Lower lobe of right lung (tissue), 2 donors: Measurements from ENCODE around the gene OR52N4. TPM values are rescaled to one million over a fixed set of nuclear protein-coding genes. Genes with fewer than 3 reads are reported as not detected.

Experiments used
- ATAC-seq, 2 donors: fragments of 200-7000 bp; cut with Tn5 transposase; one replicate each; pipeline ENCODE4 v1.9.1; 2020 to 2022; ENCODE audit warnings: mild to moderate bottlenecking in 2 of 2, moderate library complexity in 2 of 2
- DNase-seq: peaks from one replicate; pipeline ENCODE4 v3.0.0-alpha.2; 2020
- H3K27ac ChIP-seq: fragments of 200-600 bp; one replicate; pipeline ENCODE4 v1.8.0; 2022
- H3K27me3 ChIP-seq: fragments of 200-600 bp; one replicate; pipeline ENCODE4 v1.8.0; 2022; ENCODE audit warnings: low read depth
- H3K36me3 ChIP-seq: fragments of 200-600 bp; one replicate; pipeline ENCODE4 v1.8.0; 2022; ENCODE audit warnings: mild to moderate bottlenecking
- H3K4me1 ChIP-seq: fragments of 200-600 bp; one replicate; pipeline ENCODE4 v1.8.0; 2022
- H3K4me3 ChIP-seq: fragments of 200-600 bp; one replicate; pipeline ENCODE4 v1.8.0; 2022; ENCODE audit warnings: mild to moderate bottlenecking
- H3K9me3 ChIP-seq: fragments of 200-600 bp; one replicate; pipeline ENCODE4 v1.8.0; 2022
- CTCF ChIP-seq: fragments of 200-600 bp; IDR thresholded peaks from one replicate; pipeline ENCODE4 v1.8.0; 2022; ENCODE audit warnings: antibody characterized with exemption, mild to moderate bottlenecking
- intact Hi-C: fragments of 100-400 bp; cut with DNase I; formaldehyde crosslinking; loops from one replicate; pipeline ENCODE4 v1.11.0; 2022
- total RNA-seq: library from RNA; stranded (reverse); fragmentation: NEBNext Ultra II Directional; extraction: Animal tissue kit (Norgen Biotek cat#: 25700); gene quantifications from one replicate; pipeline ENCODE4 v1.2.1, GENCODE V29; 2021
- donor health status: DM: no; HTN: yes; CAD: no; lungs with severe emphysema.

The OR52N4 gene
- total RNA-seq, 1 donor from 2014 or later, result not detected

GRCh38 chr11:5737670-5738392 lies 16.2 kb upstream of the OR52N4 start:
- intact Hi-C loops, result no loop called here
- DNase-seq (no peak), ATAC-seq (no peak)
- H3K9me3 ChIP-seq, result no peaks in the 10 kb centered on the region
- TF ChIP-seq CTCF, result no peak
- no peaks in the 10 kb centered on the region for H3K27me3 ChIP-seq
- H3K4me3 ChIP-seq, result no peak overlapping the region
- no peak overlapping the region for H3K27ac ChIP-seq
- H3K36me3 ChIP-seq, result no peaks in the 10 kb centered on the region
- H3K4me1 ChIP-seq, result no peaks in the 10 kb centered on the region

- ATAC-seq (no peak), DNase-seq (no peak)
- no peaks in the 10 kb centered on the region for H3K4me1 ChIP-seq
- no peaks in the 10 kb centered on the region for H3K27me3 ChIP-seq
- no peaks in the 10 kb centered on the region for H3K36me3 ChIP-seq
- intact Hi-C loops, result no loop called here
- H3K9me3 ChIP-seq, result no peaks in the 10 kb centered on the region
- no peak for TF ChIP-seq CTCF
- H3K27ac ChIP-seq, result no peak overlapping the region
- H3K4me3 ChIP-seq, result no peak overlapping the region
Measured at GRCh38 chr11:5738431-5738830, 15.6 kb upstream of the OR52N4 start.

GRCh38 chr11:5746614-5747013 lies 7.4 kb upstream of the OR52N4 start:
- Histone ChIP-seq H3K4me3 (no peak overlapping the region), H3K27ac (no peak overlapping the region), H3K27me3 (no peaks in the 10 kb centered on the region), H3K36me3 (no peaks in the 10 kb centered on the region), H3K4me1 (no peaks in the 10 kb centered on the region), H3K9me3 (no peaks in the 10 kb centered on the region)
- no peak for TF ChIP-seq CTCF
- intact Hi-C loops, result no loop called here
- DNase-seq (no peak), ATAC-seq (no peak)

GRCh38 chr11:5749836-5750235 lies 4.2 kb upstream of the OR52N4 start:
- ATAC-seq (no peak), DNase-seq (no peak)
- H3K9me3 ChIP-seq, result no peaks in the 10 kb centered on the region
- intact Hi-C loops, result no loop called here
- no peak for TF ChIP-seq CTCF
- H3K36me3 ChIP-seq, result no peaks in the 10 kb centered on the region
- no peaks in the 10 kb centered on the region for H3K4me1 ChIP-seq
- no peaks in the 10 kb centered on the region for H3K27me3 ChIP-seq
- no peak overlapping the region for H3K4me3 ChIP-seq
- no peak overlapping the region for H3K27ac ChIP-seq

GRCh38 chr11:5767056-5767455 lies 13.0 kb downstream of the OR52N4 start:
- H3K4me3 ChIP-seq, result no peak overlapping the region
- no peaks in the 10 kb centered on the region for H3K27me3 ChIP-seq
- H3K9me3 ChIP-seq, result no peaks in the 10 kb centered on the region
- H3K36me3 ChIP-seq, result no peaks in the 10 kb centered on the region
- no peak overlapping the region for H3K27ac ChIP-seq
- intact Hi-C loops, result no loop called here
- ATAC-seq (no peak), DNase-seq (no peak)
- TF ChIP-seq CTCF, result no peak
- no peaks in the 10 kb centered on the region for H3K4me1 ChIP-seq
